ENCODE data around the gene ADAP1. TPM values are rescaled to one million over a fixed set of nuclear protein-coding genes. Genes with fewer than 3 reads are reported as not detected.
A peak's percentile ranks its signal among the peaks of the same experiment; 100 is the strongest.

The ADAP1 gene
- total RNA-seq, 1 donor from 2014 or later, result 26.9 TPM

DNA sequence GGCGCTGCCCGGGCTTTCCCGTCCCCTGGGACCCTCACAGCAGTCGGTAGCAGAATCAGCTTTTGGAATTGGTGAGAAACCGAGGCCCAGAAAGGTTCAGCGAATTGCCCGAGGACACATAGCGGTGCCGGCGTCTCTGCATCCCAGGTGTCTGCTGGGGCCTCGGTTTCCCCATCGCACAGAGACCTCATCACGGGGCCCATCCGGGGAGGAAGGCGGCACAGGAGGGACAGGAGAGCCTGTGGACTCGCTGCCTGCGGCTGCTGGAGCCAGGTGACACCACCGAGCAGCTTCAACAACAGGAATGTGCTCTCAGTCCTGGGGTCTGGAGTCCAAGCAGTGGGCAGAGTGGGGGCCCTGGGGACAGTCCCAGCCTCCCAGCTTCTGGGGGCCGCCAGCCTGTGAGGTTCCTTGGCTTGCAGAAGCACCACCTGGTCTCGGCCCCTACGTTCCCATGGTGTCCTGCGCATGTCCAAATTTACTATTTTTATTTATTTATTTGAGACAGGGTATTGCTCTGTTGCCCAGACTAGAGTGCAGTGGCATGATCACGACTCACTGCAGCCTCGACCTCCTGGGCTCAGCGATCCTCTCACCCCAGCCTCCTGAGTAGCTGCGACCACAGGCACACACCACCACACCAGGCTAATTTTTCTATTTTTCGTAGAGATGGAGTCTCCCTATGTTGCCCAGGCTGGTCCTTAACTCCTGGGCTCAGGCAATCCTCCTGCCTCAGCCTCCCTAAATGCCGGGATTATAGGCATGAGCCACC, 21.4 kb upstream of the ADAP1 start:
- Histone ChIP-seq H3K27me3 (ENCODE audit: control insufficient read depth, insufficient read depth, low read length) (no peaks in the 10 kb centered on the region), H3K36me3 (ENCODE audit: control insufficient read depth, insufficient read depth, low read length) (peaks cover 8% of the 10 kb centered on the region), H3K4me3 (ENCODE audit: low read depth, low read length) (peak overlapping the region; percentile 100)
- TF ChIP-seq, protein P1, sequence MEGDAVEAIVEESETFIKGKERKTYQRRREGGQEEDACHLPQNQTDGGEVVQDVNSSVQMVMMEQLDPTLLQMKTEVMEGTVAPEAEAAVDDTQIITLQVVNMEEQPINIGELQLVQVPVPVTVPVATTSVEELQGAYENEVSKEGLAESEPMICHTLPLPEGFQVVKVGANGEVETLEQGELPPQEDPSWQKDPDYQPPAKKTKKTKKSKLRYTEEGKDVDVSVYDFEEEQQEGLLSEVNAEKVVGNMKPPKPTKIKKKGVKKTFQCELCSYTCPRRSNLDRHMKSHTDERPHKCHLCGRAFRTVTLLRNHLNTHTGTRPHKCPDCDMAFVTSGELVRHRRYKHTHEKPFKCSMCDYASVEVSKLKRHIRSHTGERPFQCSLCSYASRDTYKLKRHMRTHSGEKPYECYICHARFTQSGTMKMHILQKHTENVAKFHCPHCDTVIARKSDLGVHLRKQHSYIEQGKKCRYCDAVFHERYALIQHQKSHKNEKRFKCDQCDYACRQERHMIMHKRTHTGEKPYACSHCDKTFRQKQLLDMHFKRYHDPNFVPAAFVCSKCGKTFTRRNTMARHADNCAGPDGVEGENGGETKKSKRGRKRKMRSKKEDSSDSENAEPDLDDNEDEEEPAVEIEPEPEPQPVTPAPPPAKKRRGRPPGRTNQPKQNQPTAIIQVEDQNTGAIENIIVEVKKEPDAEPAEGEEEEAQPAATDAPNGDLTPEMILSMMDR (IDR thresholded peaks at IDR 0.05; ENCODE audit: insufficient read depth, low read length, severe bottlenecking), result no peak
- DNase-seq (ENCODE audit: low read depth) (no peak), FAIRE-seq (no peak)

DNA sequence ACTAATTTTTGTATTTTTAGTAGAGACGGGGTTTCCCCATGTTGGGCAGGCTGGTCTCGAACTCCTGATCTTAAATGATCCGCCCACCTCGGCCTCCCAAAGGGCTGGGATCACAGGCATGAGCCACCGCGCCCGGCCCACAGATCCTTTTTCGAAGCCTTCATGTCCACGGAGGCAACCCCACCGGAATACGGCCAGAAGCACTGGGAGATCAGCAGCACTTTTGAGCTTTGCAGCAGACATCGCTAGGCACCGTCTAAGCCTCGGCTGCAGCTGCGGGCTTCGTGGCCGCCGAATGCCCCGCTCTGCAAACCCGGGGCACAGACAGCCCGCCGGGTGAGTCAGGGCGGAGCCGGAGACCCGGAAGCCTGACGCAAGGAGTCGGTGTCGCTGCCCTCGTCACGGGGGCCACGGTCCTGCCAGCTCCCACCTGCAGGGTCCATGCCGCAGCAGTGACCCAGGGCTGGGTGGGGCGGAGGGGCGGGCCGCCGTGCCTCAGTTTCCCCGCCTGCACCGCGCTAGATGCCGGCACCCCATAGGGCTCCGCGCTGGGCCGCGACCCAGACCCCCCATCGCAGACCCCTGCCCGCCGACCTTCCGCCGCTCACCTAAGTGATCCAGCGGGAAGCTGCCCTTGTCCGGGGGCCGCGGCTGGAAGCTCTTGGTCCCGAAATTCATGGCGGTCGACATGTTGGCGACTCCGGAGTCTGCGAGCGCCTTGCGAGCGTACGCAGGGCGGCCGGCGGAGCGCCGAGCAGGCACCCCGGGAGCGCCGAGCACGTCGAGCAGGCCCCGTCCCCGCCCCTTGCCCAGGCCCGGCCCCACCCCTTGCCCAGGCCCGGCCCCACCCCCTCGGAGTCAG, 20.6 kb upstream of the ADAP1 start, which contains the start of gene COX19:
Gene COX19 (minus strand): TSS at position 730 of the 862 bp plus-strand sequence. CDS start 40 bp downstream, at position 690.
- FAIRE-seq, result no peak
- DNase-seq (ENCODE audit: low read depth), result peak; percentile 68
- Histone ChIP-seq H3K36me3 (ENCODE audit: control insufficient read depth, insufficient read depth, low read length) (peaks cover 8% of the 10 kb centered on the region), H3K27me3 (ENCODE audit: control insufficient read depth, insufficient read depth, low read length) (no peaks in the 10 kb centered on the region), H3K4me3 (ENCODE audit: low read depth, low read length) (peak within 1 kb of the TSS; percentile 100)
- TF ChIP-seq, protein P1 (IDR thresholded peaks at IDR 0.05; ENCODE audit: insufficient read depth, low read length, severe bottlenecking), result no peak

DNA sequence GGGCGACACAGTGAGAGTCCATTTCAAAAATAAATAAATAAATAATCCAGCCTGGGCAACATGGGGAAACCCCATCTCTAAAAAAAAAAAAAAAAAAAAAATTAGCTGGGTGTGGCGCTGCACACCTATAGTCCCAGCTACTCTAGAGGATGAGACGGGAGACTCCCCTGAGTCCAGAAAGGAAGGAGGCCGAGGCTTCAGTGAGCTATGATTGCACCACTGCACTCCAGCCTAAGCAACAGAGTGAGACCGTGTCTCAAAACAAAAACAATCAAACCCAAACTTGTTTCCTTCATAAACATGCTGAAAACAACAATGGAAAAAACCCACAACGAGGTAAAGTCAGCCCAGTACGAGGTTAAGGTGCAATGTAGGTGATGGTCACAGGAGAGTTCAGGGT, 19.7 kb upstream of the ADAP1 start:
- Histone ChIP-seq H3K4me3 (ENCODE audit: low read depth, low read length) (peak overlapping the region; percentile 100), H3K36me3 (ENCODE audit: control insufficient read depth, insufficient read depth, low read length) (peaks cover 12% of the 10 kb centered on the region), H3K27me3 (ENCODE audit: control insufficient read depth, insufficient read depth, low read length) (no peaks in the 10 kb centered on the region)
- DNase-seq (ENCODE audit: low read depth) (peak; percentile 23), FAIRE-seq (no peak)
- TF ChIP-seq, protein P1 (IDR thresholded peaks at IDR 0.05; ENCODE audit: insufficient read depth, low read length, severe bottlenecking), result no peak

DNA sequence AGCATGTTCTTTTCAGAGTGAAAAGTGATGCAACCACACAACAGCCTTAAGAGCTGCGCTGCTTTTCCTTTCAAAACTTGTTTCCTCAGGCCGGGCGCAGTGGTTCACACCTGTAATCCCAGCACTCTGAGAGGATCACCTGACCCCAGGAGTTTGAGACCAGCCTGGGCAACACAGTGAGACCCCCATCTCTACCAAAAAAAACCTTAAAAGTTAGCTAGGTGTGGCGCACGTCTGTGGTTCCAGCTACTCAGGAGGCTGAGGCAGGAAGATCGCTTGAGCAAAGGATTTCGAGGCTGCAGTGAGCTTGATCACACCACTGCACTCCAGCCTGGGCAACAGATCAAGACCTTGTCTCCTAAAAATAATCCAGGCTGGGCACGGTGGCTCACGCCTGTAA, 18.8 kb upstream of the ADAP1 start:
- FAIRE-seq, result no peak
- no peak overlapping the region for H3K4me3 ChIP-seq (ENCODE audit: low read depth, low read length)
- TF ChIP-seq, protein P1 (IDR thresholded peaks at IDR 0.05; ENCODE audit: insufficient read depth, low read length, severe bottlenecking), result no peak
- peaks cover 16% of the 10 kb centered on the region for H3K36me3 ChIP-seq (ENCODE audit: control insufficient read depth, insufficient read depth, low read length)
- no peak for DNase-seq (ENCODE audit: low read depth)
- no peaks in the 10 kb centered on the region for H3K27me3 ChIP-seq (ENCODE audit: control insufficient read depth, insufficient read depth, low read length)

DNA sequence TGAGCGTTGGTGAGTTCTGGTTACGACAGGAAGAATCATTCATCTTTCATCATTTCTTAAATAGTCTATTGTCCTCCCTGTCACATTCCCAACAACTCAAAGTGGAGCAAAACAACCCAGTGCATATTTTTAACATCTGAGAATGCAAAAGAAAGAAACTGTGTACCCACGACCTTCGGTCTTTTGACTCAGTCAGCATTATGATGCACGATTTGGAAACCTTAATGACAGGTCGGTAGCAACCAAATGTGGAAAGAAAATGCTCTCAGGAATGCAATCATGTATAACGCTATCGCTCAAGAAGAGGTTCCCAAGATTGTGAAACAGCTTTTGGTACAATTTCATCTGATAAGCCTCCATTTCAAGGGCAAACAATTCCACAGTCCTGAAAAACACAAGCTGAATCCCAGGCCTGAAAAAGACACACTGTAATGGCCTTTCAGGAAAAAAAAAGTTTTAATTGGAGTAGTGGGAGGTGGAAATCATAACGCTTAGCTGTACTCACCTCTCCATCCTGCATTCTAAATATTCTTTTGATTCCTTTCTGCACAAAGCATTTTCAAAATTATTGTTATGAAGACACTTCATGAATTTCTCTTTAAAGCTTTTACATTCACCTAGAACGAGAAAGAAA, 18.3 kb upstream of the ADAP1 start:
- TF ChIP-seq, protein P1 (IDR thresholded peaks at IDR 0.05; ENCODE audit: insufficient read depth, low read length, severe bottlenecking), result no peak
- FAIRE-seq (no peak), DNase-seq (ENCODE audit: low read depth) (no peak)
- Histone ChIP-seq H3K4me3 (ENCODE audit: low read depth, low read length) (no peak overlapping the region), H3K27me3 (ENCODE audit: control insufficient read depth, insufficient read depth, low read length) (no peaks in the 10 kb centered on the region), H3K36me3 (ENCODE audit: control insufficient read depth, insufficient read depth, low read length) (peaks cover 17% of the 10 kb centered on the region)
